Measurements from ENCODE around the gene MBNL1.

Gene MBNL1

GRCh38 chr3:152276681-152277080 lies 8.0 kb downstream of the MBNL1 start:
- Mint-ChIP-seq H3K4me1 (peaks cover 85% of the 10 kb centered on the region), H3K36me3 (ENCODE audit: low read depth) (peaks cover 14% of the 10 kb centered on the region), H3K27ac (peak overlapping the region; percentile 72), H3K4me3 (peak overlapping the region; percentile 36), H3K27me3 (no peaks in the 10 kb centered on the region), H3K9me3 (no peaks in the 10 kb centered on the region)
- no peak for DNase-seq
- peak; percentile 47 for ATAC-seq

GRCh38 chr3:152277198-152277597 lies 8.5 kb downstream of the MBNL1 start:
- Mint-ChIP-seq H3K4me3 (no peak overlapping the region), H3K27ac (peak overlapping the region; percentile 76), H3K36me3 (ENCODE audit: low read depth) (peaks cover 9% of the 10 kb centered on the region), H3K9me3 (no peaks in the 10 kb centered on the region), H3K27me3 (no peaks in the 10 kb centered on the region), H3K4me1 (peaks cover 86% of the 10 kb centered on the region)
- DNase-seq: no peak
- no peak for ATAC-seq

GRCh38 chr3:152278756-152279427 lies 10.2 kb downstream of the MBNL1 start:
- H3K36me3 Mint-ChIP-seq (ENCODE audit: low read depth): peaks cover 3% of the 10 kb centered on the region
- peak overlapping the region; percentile 87 for H3K27ac Mint-ChIP-seq
- DNase-seq (no peak), ATAC-seq (peak; percentile 47)
- peak overlapping the region; percentile 70 for H3K4me3 Mint-ChIP-seq
- no peaks in the 10 kb centered on the region for H3K27me3 Mint-ChIP-seq
- no peaks in the 10 kb centered on the region for H3K9me3 Mint-ChIP-seq
- H3K4me1 Mint-ChIP-seq: peaks cover 87% of the 10 kb centered on the region

- Mint-ChIP-seq H3K27me3 (no peaks in the 10 kb centered on the region), H3K4me3 (peak overlapping the region; percentile 70), H3K9me3 (no peaks in the 10 kb centered on the region), H3K27ac (peak overlapping the region; percentile 87), H3K4me1 (peaks cover 88% of the 10 kb centered on the region), H3K36me3 (ENCODE audit: low read depth) (peaks cover 3% of the 10 kb centered on the region)
- ATAC-seq (no peak), DNase-seq (no peak)
Measured at GRCh38 chr3:152279479-152279878, 10.8 kb downstream of the MBNL1 start.

GRCh38 chr3:152280539-152280938 lies 11.8 kb downstream of the MBNL1 start:
- H3K4me1 Mint-ChIP-seq: peaks cover 91% of the 10 kb centered on the region
- no peak for ATAC-seq

GRCh38 chr3:152281133-152281713 lies 12.5 kb downstream of the MBNL1 start:
- ATAC-seq: peak; percentile 30
- no peak for DNase-seq
- Mint-ChIP-seq H3K9me3 (no peaks in the 10 kb centered on the region), H3K4me1 (peaks cover 90% of the 10 kb centered on the region), H3K27me3 (no peaks in the 10 kb centered on the region), H3K36me3 (ENCODE audit: low read depth) (peaks cover 11% of the 10 kb centered on the region), H3K27ac (peak overlapping the region; percentile 80), H3K4me3 (peak overlapping the region; percentile 28)

More at GRCh38 chr3:152280539-152280938, 11.8 kb downstream of the MBNL1 start:
- Mint-ChIP-seq H3K27ac (peak overlapping the region; percentile 87), H3K4me3 (peak overlapping the region; percentile 70), H3K36me3 (ENCODE audit: low read depth) (peaks cover 6% of the 10 kb centered on the region), H3K9me3 (no peaks in the 10 kb centered on the region), H3K27me3 (no peaks in the 10 kb centered on the region)
- no peak for DNase-seq

- Mint-ChIP-seq H3K27ac (peak overlapping the region; percentile 77), H3K9me3 (no peaks in the 10 kb centered on the region), H3K27me3 (no peaks in the 10 kb centered on the region), H3K4me3 (peak overlapping the region; percentile 45), H3K4me1 (peaks cover 89% of the 10 kb centered on the region), H3K36me3 (ENCODE audit: low read depth) (peaks cover 14% of the 10 kb centered on the region)
- no peak for DNase-seq
- ATAC-seq: no peak
Measured at GRCh38 chr3:152282813-152283212, 14.1 kb downstream of the MBNL1 start.

GRCh38 chr3:152283492-152284381 lies 15.0 kb downstream of the MBNL1 start:
- Mint-ChIP-seq H3K27ac (peak overlapping the region; percentile 80), H3K4me1 (peaks cover 90% of the 10 kb centered on the region), H3K9me3 (no peaks in the 10 kb centered on the region), H3K4me3 (peak overlapping the region; percentile 63), H3K36me3 (ENCODE audit: low read depth) (peaks cover 14% of the 10 kb centered on the region), H3K27me3 (no peaks in the 10 kb centered on the region)
- DNase-seq: no peak
- ATAC-seq: no peak

GRCh38 chr3:152284906-152285305 lies 16.2 kb downstream of the MBNL1 start:
- peaks cover 90% of the 10 kb centered on the region for H3K4me1 Mint-ChIP-seq
- peaks cover 12% of the 10 kb centered on the region for H3K36me3 Mint-ChIP-seq (ENCODE audit: low read depth)
- H3K9me3 Mint-ChIP-seq: no peaks in the 10 kb centered on the region
- H3K27me3 Mint-ChIP-seq: no peaks in the 10 kb centered on the region
- H3K4me3 Mint-ChIP-seq: peak overlapping the region; percentile 63
- DNase-seq (no peak), ATAC-seq (peak; percentile 83)
- peak overlapping the region; percentile 80 for H3K27ac Mint-ChIP-seq

GRCh38 chr3:152285509-152285908 lies 16.8 kb downstream of the MBNL1 start:
- H3K4me3 Mint-ChIP-seq: peak overlapping the region; percentile 27

GRCh38 chr3:152287898-152288576 lies 19.3 kb downstream of the MBNL1 start:
- Mint-ChIP-seq H3K4me3 (peak overlapping the region; percentile 44), H3K27me3 (no peaks in the 10 kb centered on the region), H3K36me3 (ENCODE audit: low read depth) (peaks cover 13% of the 10 kb centered on the region), H3K9me3 (no peaks in the 10 kb centered on the region), H3K4me1 (peaks cover 92% of the 10 kb centered on the region), H3K27ac (peak overlapping the region; percentile 72)
- DNase-seq (no peak), ATAC-seq (no peak)

More at GRCh38 chr3:152285509-152285908, 16.8 kb downstream of the MBNL1 start:
- H3K27me3 Mint-ChIP-seq: no peaks in the 10 kb centered on the region
- ATAC-seq (no peak), DNase-seq (no peak)
- H3K9me3 Mint-ChIP-seq: no peaks in the 10 kb centered on the region
- peaks cover 10% of the 10 kb centered on the region for H3K36me3 Mint-ChIP-seq (ENCODE audit: low read depth)
- H3K27ac Mint-ChIP-seq: peak overlapping the region; percentile 70
- peaks cover 90% of the 10 kb centered on the region for H3K4me1 Mint-ChIP-seq

GRCh38 chr3:152288681-152289080 lies 20.0 kb downstream of the MBNL1 start:
- H3K4me3 Mint-ChIP-seq: no peak overlapping the region
- peaks cover 13% of the 10 kb centered on the region for H3K36me3 Mint-ChIP-seq (ENCODE audit: low read depth)
- H3K9me3 Mint-ChIP-seq: no peaks in the 10 kb centered on the region
- ATAC-seq (no peak), DNase-seq (no peak)
- no peak overlapping the region for H3K27ac Mint-ChIP-seq
- H3K4me1 Mint-ChIP-seq: peaks cover 92% of the 10 kb centered on the region
- no peaks in the 10 kb centered on the region for H3K27me3 Mint-ChIP-seq

GRCh38 chr3:152289708-152290107 lies 21.0 kb downstream of the MBNL1 start:
- Mint-ChIP-seq H3K4me3 (no peak overlapping the region), H3K27me3 (no peaks in the 10 kb centered on the region), H3K9me3 (no peaks in the 10 kb centered on the region), H3K27ac (peak overlapping the region; percentile 23), H3K4me1 (peaks cover 86% of the 10 kb centered on the region), H3K36me3 (ENCODE audit: low read depth) (peaks cover 13% of the 10 kb centered on the region)
- DNase-seq (no peak), ATAC-seq (no peak)

GRCh38 chr3:152290374-152290773 lies 21.6 kb downstream of the MBNL1 start:
- no peaks in the 10 kb centered on the region for H3K27me3 Mint-ChIP-seq
- no peaks in the 10 kb centered on the region for H3K9me3 Mint-ChIP-seq
- peak overlapping the region; percentile 19 for H3K4me3 Mint-ChIP-seq
- H3K36me3 Mint-ChIP-seq (ENCODE audit: low read depth): peaks cover 11% of the 10 kb centered on the region
- ATAC-seq (no peak), DNase-seq (no peak)
- H3K27ac Mint-ChIP-seq: peak overlapping the region; percentile 75
- peaks cover 85% of the 10 kb centered on the region for H3K4me1 Mint-ChIP-seq

Measured in activated naive CD8-positive, alpha-beta T cell treated with anti-CD3 and anti-CD28 coated beads, Interleukin-2, amount 50 U/mL, for 24 hours (primary cell).